ENCODE measurements around the gene HLA-DRA. TPM values are rescaled to one million over a fixed set of nuclear protein-coding genes. Genes with fewer than 3 reads are reported as not detected.

HLA-DRA gene
- polyA plus RNA-seq: 100 to 1,000 TPM; 230 to 625 (median 404) TPM
- long read RNA-seq, donor 1, transcript HLA-DRA-202 (5 exons, 1,280 nt): major isoform, 425 of 569 reads
- long read RNA-seq, donor 1, partial matches to known transcripts: 120 of 569 reads
- long read RNA-seq, donor 1, other reads (novel, unspliced or antisense): 24 of 569 reads
- long read RNA-seq, donor 2, transcript HLA-DRA-202 (5 exons, 1,280 nt): major isoform, 95 of 115 reads
- long read RNA-seq, donor 2, partial matches to known transcripts: 20 of 115 reads
- long read RNA-seq, donor 2, other reads (novel, unspliced or antisense): 0 of 115 reads
- long read RNA-seq, donor 3, transcript HLA-DRA-202 (5 exons, 1,280 nt): major isoform, 115 of 226 reads
- long read RNA-seq, donor 3, partial matches to known transcripts: 106 of 226 reads
- long read RNA-seq, donor 3, other reads (novel, unspliced or antisense): 5 of 226 reads
- long read RNA-seq, donor 4: 0 reads
- long read RNA-seq, donor 5, transcript HLA-DRA-202 (5 exons, 1,280 nt): major isoform, 26 of 87 reads
- long read RNA-seq, donor 5, partial matches to known transcripts: 60 of 87 reads
- long read RNA-seq, donor 5, other reads (novel, unspliced or antisense): 0 of 87 reads
- long read RNA-seq, donor 6, transcript HLA-DRA-202 (5 exons, 1,280 nt): major isoform, 163 of 212 reads
- long read RNA-seq, donor 6, partial matches to known transcripts: 49 of 212 reads
- long read RNA-seq, donor 6, other reads (novel, unspliced or antisense): 0 of 212 reads
- long read RNA-seq, donor 7, transcript HLA-DRA-202 (5 exons, 1,280 nt): major isoform, 33 of 33 reads
- long read RNA-seq, donor 7, partial matches to known transcripts: 0 of 33 reads
- long read RNA-seq, donor 7, other reads (novel, unspliced or antisense): 0 of 33 reads
- long read RNA-seq, donor 8, transcript HLA-DRA-202 (5 exons, 1,280 nt): major isoform, 12 of 12 reads
- long read RNA-seq, donor 8, partial matches to known transcripts: 0 of 12 reads
- long read RNA-seq, donor 8, other reads (novel, unspliced or antisense): 0 of 12 reads
- long read RNA-seq, donor 9, transcript HLA-DRA-202 (5 exons, 1,280 nt): major isoform, 43 of 53 reads
- long read RNA-seq, donor 9, partial matches to known transcripts: 10 of 53 reads
- long read RNA-seq, donor 9, other reads (novel, unspliced or antisense): 0 of 53 reads
- long read RNA-seq, donor 10, transcript HLA-DRA-202 (5 exons, 1,280 nt): major isoform, 117 of 174 reads
- long read RNA-seq, donor 10, partial matches to known transcripts: 51 of 174 reads
- long read RNA-seq, donor 10, other reads (novel, unspliced or antisense): 5 of 174 reads

- no peaks in the 10 kb centered on the region for H3K4me1 ChIP-seq (ENCODE audit: control insufficient read depth in 3 of 3, insufficient read depth in 2 of 3, low read depth in 1 of 3, low read length in 2 of 3)
- DNase-seq (peak; percentile 71 to 94), FAIRE-seq (peak; percentile 51)
- peaks cover 0 to 3% (median 0%) of the 10 kb centered on the region in 3 donors for H3K27me3 ChIP-seq (ENCODE audit: control insufficient read depth in 3 of 3, insufficient read depth in 3 of 3, low read length in 3 of 3)
- no peaks in the 10 kb centered on the region for H3K9me3 ChIP-seq (ENCODE audit: control insufficient read depth in 2 of 2, insufficient read depth in 1 of 2, low read depth in 1 of 2, low read length in 1 of 2)
- 2 to 17% (median 5%) methylated on average over 9 of the region's 9 CpGs for WGBS, 3 donors
- H3K36me3 ChIP-seq (ENCODE audit: control insufficient read depth in 3 of 3, insufficient read depth in 2 of 3, low read depth in 1 of 3, low read length in 3 of 3): peaks cover 0 to 15% (median 0%) of the 10 kb centered on the region in 3 donors
- H3K27ac ChIP-seq (ENCODE audit: low read depth in 1 of 3, low read length in 2 of 3): peak within 1 kb of the TSS; percentile 35 to 94 (median 94)
- peak within 1 kb of the TSS; percentile 14 to 79 (median 56) for H3K4me3 ChIP-seq (ENCODE audit: low read depth in 1 of 3, low read length in 3 of 3)
These were observed at the start of gene HLA-DRA for GRCh38 chr6:32439602-32440214. Gene HLA-DRA, plus strand, starts transcription at chr6:32439887. Its CDS starts 64 bp downstream, at chr6:32439951.

- Histone ChIP-seq H3K36me3 (ENCODE audit: control insufficient read depth in 3 of 3, insufficient read depth in 2 of 3, low read depth in 1 of 3, low read length in 3 of 3) (no peaks in the 10 kb centered on the region), H3K27me3 (ENCODE audit: control insufficient read depth in 3 of 3, insufficient read depth in 3 of 3, low read length in 3 of 3) (no peaks in the 10 kb centered on the region), H3K27ac (ENCODE audit: low read depth in 1 of 3, low read length in 2 of 3) (no peak overlapping the region), H3K4me3 (ENCODE audit: low read depth in 1 of 3, low read length in 3 of 3) (no peak overlapping the region), H3K4me1 (ENCODE audit: control insufficient read depth in 3 of 3, insufficient read depth in 2 of 3, low read depth in 1 of 3, low read length in 2 of 3) (peaks cover 0 to 6% (median 0%) of the 10 kb centered on the region in 3 donors), H3K9me3 (ENCODE audit: control insufficient read depth in 2 of 2, insufficient read depth in 1 of 2, low read depth in 1 of 2, low read length in 1 of 2) (no peaks in the 10 kb centered on the region)
- no peak for FAIRE-seq
- DNase-seq: no peak
- 90 to 97% (median 96%) methylated on average over 6 of the region's 6 CpGs for WGBS, 3 donors
These were observed 48.2 kb upstream of the HLA-DRA start for GRCh38 chr6:32391505-32391904.

- DNase-seq (no peak), FAIRE-seq (no peak)
- WGBS, 3 donors: 33 to 68% (median 61%) methylated on average over 7 of the region's 7 CpGs
- H3K36me3 ChIP-seq (ENCODE audit: control insufficient read depth in 3 of 3, insufficient read depth in 2 of 3, low read depth in 1 of 3, low read length in 3 of 3): no peaks in the 10 kb centered on the region
- H3K27ac ChIP-seq (ENCODE audit: low read depth in 1 of 3, low read length in 2 of 3): peak overlapping the region in 1 of 3 donors; percentile 40
- H3K4me3 ChIP-seq (ENCODE audit: low read depth in 1 of 3, low read length in 3 of 3): no peak overlapping the region
- H3K4me1 ChIP-seq (ENCODE audit: control insufficient read depth in 3 of 3, insufficient read depth in 2 of 3, low read depth in 1 of 3, low read length in 2 of 3): no peaks in the 10 kb centered on the region
- H3K27me3 ChIP-seq (ENCODE audit: control insufficient read depth in 3 of 3, insufficient read depth in 3 of 3, low read length in 3 of 3): no peaks in the 10 kb centered on the region
- no peaks in the 10 kb centered on the region for H3K9me3 ChIP-seq (ENCODE audit: control insufficient read depth in 2 of 2, insufficient read depth in 1 of 2, low read depth in 1 of 2, low read length in 1 of 2)
These were observed 45.8 kb upstream of the HLA-DRA start for GRCh38 chr6:32393665-32394420.

- H3K4me3 ChIP-seq (ENCODE audit: low read depth in 1 of 3, low read length in 3 of 3): no peak overlapping the region
- H3K27me3 ChIP-seq (ENCODE audit: control insufficient read depth in 3 of 3, insufficient read depth in 3 of 3, low read length in 3 of 3): no peaks in the 10 kb centered on the region
- no peak for DNase-seq
- no peak overlapping the region for H3K27ac ChIP-seq (ENCODE audit: low read depth in 1 of 3, low read length in 2 of 3)
- no peak for FAIRE-seq
- WGBS, 3 donors: 94 to 96% (median 96%) methylated on average over 10 of the region's 10 CpGs
- no peaks in the 10 kb centered on the region for H3K36me3 ChIP-seq (ENCODE audit: control insufficient read depth in 3 of 3, insufficient read depth in 2 of 3, low read depth in 1 of 3, low read length in 3 of 3)
- H3K4me1 ChIP-seq (ENCODE audit: control insufficient read depth in 3 of 3, insufficient read depth in 2 of 3, low read depth in 1 of 3, low read length in 2 of 3): no peaks in the 10 kb centered on the region
- no peaks in the 10 kb centered on the region for H3K9me3 ChIP-seq (ENCODE audit: control insufficient read depth in 2 of 2, insufficient read depth in 1 of 2, low read depth in 1 of 2, low read length in 1 of 2)
These were observed 43.7 kb upstream of the HLA-DRA start for GRCh38 chr6:32396028-32396427.

GRCh38 chr6:32397252-32397920 lies 42.3 kb upstream of the HLA-DRA start:
- H3K27me3 ChIP-seq (ENCODE audit: control insufficient read depth in 3 of 3, insufficient read depth in 3 of 3, low read length in 3 of 3): peaks cover 0 to 2% (median 0%) of the 10 kb centered on the region in 3 donors
- H3K9me3 ChIP-seq (ENCODE audit: control insufficient read depth in 2 of 2, insufficient read depth in 1 of 2, low read depth in 1 of 2, low read length in 1 of 2): no peaks in the 10 kb centered on the region
- H3K27ac ChIP-seq (ENCODE audit: low read depth in 1 of 3, low read length in 2 of 3): peak overlapping the region in 1 of 3 donors; percentile 44
- no peak overlapping the region for H3K4me3 ChIP-seq (ENCODE audit: low read depth in 1 of 3, low read length in 3 of 3)
- H3K36me3 ChIP-seq (ENCODE audit: control insufficient read depth in 3 of 3, insufficient read depth in 2 of 3, low read depth in 1 of 3, low read length in 3 of 3): no peaks in the 10 kb centered on the region
- H3K4me1 ChIP-seq (ENCODE audit: control insufficient read depth in 3 of 3, insufficient read depth in 2 of 3, low read depth in 1 of 3, low read length in 2 of 3): no peaks in the 10 kb centered on the region
- FAIRE-seq: no peak
- no peak for DNase-seq
- WGBS, 3 donors: 71 to 79% (median 73%) methylated on average over 7 of the region's 7 CpGs

- Histone ChIP-seq H3K27me3 (ENCODE audit: control insufficient read depth in 3 of 3, insufficient read depth in 3 of 3, low read length in 3 of 3) (peaks cover 0 to 5% (median 2%) of the 10 kb centered on the region in 3 donors), H3K27ac (ENCODE audit: low read depth in 1 of 3, low read length in 2 of 3) (no peak overlapping the region), H3K4me3 (ENCODE audit: low read depth in 1 of 3, low read length in 3 of 3) (no peak overlapping the region), H3K36me3 (ENCODE audit: control insufficient read depth in 3 of 3, insufficient read depth in 2 of 3, low read depth in 1 of 3, low read length in 3 of 3) (no peaks in the 10 kb centered on the region), H3K4me1 (ENCODE audit: control insufficient read depth in 3 of 3, insufficient read depth in 2 of 3, low read depth in 1 of 3, low read length in 2 of 3) (no peaks in the 10 kb centered on the region), H3K9me3 (ENCODE audit: control insufficient read depth in 2 of 2, insufficient read depth in 1 of 2, low read depth in 1 of 2, low read length in 1 of 2) (no peaks in the 10 kb centered on the region)
- FAIRE-seq: no peak
- 37 to 38% (median 37%) methylated on average over 4 of the region's 4 CpGs for WGBS, 3 donors
- no peak for DNase-seq
These were observed 38.3 kb upstream of the HLA-DRA start for GRCh38 chr6:32401284-32401963.
